ENCODE data around the gene STMN3.

The STMN3 gene

GRCh38 chr20:63648895-63649589, 4.2 kb downstream of the STMN3 start:
- Histone ChIP-seq H3K4me3 (IDR thresholded peaks at IDR 0.05; ENCODE audit: insufficient read depth, low read depth, low read length) (no peak overlapping the region), H3K4me2 (no peak overlapping the region), H3K27ac (no peak overlapping the region), H3K27me3 (ENCODE audit: insufficient read depth, low read depth) (peaks cover 49% of the 10 kb centered on the region), H4K20me1 (ENCODE audit: insufficient read depth) (no peaks in the 10 kb centered on the region), H3K4me1 (ENCODE audit: low read depth, poor library complexity, severe bottlenecking) (no peaks in the 10 kb centered on the region), H3K9ac (no peak overlapping the region), H2AFZ (ENCODE audit: low read depth) (no peak overlapping the region), H3K36me3 (ENCODE audit: insufficient read depth) (no peaks in the 10 kb centered on the region), H3K79me2 (ENCODE audit: insufficient read depth, low read depth) (no peaks in the 10 kb centered on the region)
- no peak for TF ChIP-seq CTCF (conservative IDR thresholded peaks at IDR 0.05; ENCODE audit: low read depth, low read length)

DNA sequence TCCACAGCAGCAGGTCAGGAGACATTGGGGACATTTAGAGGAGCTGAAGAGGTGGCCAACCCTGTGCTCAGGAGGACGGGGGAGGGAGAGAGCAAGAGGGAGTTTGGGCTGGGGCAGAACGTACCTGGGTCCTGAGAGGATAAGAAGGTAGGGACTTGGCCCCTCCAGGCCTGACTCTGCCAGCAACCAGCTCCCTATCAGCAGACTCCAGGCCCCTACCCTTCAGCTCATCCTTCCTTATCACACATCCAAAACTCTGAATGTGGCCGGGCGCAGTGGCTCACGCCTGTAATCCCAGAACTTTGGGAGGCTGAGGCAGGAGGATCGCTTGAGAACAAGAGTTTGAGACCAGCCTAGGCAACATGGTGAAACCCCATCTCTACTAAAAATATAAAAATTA, 5.0 kb downstream of the STMN3 start:
- no peaks in the 10 kb centered on the region for H3K4me1 ChIP-seq (ENCODE audit: low read depth, poor library complexity, severe bottlenecking)
- TF ChIP-seq CTCF (conservative IDR thresholded peaks at IDR 0.05; ENCODE audit: low read depth, low read length): no peak
- no peaks in the 10 kb centered on the region for H3K36me3 ChIP-seq (ENCODE audit: insufficient read depth)
- H2AFZ ChIP-seq (ENCODE audit: low read depth): no peak overlapping the region
- no peak overlapping the region for H3K4me3 ChIP-seq (IDR thresholded peaks at IDR 0.05; ENCODE audit: insufficient read depth, low read depth, low read length)
- H3K27ac ChIP-seq: no peak overlapping the region
- H3K79me2 ChIP-seq (ENCODE audit: insufficient read depth, low read depth): no peaks in the 10 kb centered on the region
- H3K27me3 ChIP-seq (ENCODE audit: insufficient read depth, low read depth): peaks cover 45% of the 10 kb centered on the region
- H4K20me1 ChIP-seq (ENCODE audit: insufficient read depth): no peaks in the 10 kb centered on the region
- H3K9ac ChIP-seq: no peak overlapping the region
- H3K4me2 ChIP-seq: no peak overlapping the region

DNA sequence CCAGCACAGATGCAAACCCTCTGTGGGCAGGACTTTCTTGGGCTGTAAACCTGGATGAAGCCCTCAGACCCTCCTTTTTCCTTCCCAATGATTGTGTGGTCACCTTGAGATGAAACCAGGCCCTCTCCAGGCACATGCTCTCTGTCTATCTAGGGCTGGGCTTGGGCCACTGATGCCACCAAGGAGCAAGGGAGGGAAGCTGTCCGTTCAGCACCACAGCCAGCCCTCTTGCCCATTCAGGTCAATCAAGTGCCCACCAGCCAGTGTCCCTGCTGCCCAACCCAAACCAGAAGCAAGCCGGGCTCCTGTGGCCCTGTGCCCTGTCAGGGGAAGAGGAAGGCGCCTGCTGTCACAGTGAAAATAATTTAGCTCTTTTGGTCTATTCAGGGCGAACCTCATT, 8.0 kb downstream of the STMN3 start:
- no peak overlapping the region for H2AFZ ChIP-seq (ENCODE audit: low read depth)
- TF ChIP-seq CTCF (conservative IDR thresholded peaks at IDR 0.05; ENCODE audit: low read depth, low read length): no peak

DNA sequence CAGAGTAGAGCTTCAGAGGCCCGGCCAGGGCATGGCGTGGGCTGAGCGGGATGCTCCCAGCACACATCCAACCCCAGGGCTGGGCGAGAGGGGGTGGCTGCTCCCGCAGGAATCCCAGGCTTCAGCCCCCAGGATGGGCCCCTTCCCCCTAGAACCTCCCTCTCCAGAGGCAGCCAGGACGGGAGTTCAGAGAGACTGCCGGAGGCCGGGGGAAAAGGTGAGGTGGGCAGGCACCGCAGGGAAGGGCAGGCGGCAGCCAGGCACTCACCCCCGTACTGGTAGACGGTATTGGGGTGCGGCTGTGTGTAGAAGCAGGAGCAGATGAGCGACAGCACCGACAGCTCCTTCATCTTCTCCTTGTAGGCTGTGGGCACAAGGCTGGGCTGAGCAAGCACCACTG, 9.3 kb downstream of the STMN3 start:
- H3K9ac ChIP-seq: no peak overlapping the region
- H3K27me3 ChIP-seq (ENCODE audit: insufficient read depth, low read depth): peaks cover 14% of the 10 kb centered on the region; the same call in 1 of the 2 replicates
- no peak overlapping the region for H3K4me2 ChIP-seq
- no peaks in the 10 kb centered on the region for H4K20me1 ChIP-seq (ENCODE audit: insufficient read depth)
- H3K4me3 ChIP-seq (IDR thresholded peaks at IDR 0.05; ENCODE audit: insufficient read depth, low read depth, low read length): no peak overlapping the region
- no peaks in the 10 kb centered on the region for H3K79me2 ChIP-seq (ENCODE audit: insufficient read depth, low read depth)
- H2AFZ ChIP-seq (ENCODE audit: low read depth): no peak overlapping the region
- H3K27ac ChIP-seq: no peak overlapping the region
- no peaks in the 10 kb centered on the region for H3K4me1 ChIP-seq (ENCODE audit: low read depth, poor library complexity, severe bottlenecking)
- TF ChIP-seq CTCF (conservative IDR thresholded peaks at IDR 0.05; ENCODE audit: low read depth, low read length): no peak
- no peaks in the 10 kb centered on the region for H3K36me3 ChIP-seq (ENCODE audit: insufficient read depth)

More for the DNA sequence above, 8.0 kb downstream of the STMN3 start:
- Histone ChIP-seq H3K79me2 (ENCODE audit: insufficient read depth, low read depth) (no peaks in the 10 kb centered on the region), H3K4me1 (ENCODE audit: low read depth, poor library complexity, severe bottlenecking) (no peaks in the 10 kb centered on the region), H3K27me3 (ENCODE audit: insufficient read depth, low read depth) (peaks cover 22% of the 10 kb centered on the region; the same call in 1 of the 2 replicates), H3K9ac (no peak overlapping the region), H4K20me1 (ENCODE audit: insufficient read depth) (no peaks in the 10 kb centered on the region), H3K4me2 (no peak overlapping the region), H3K4me3 (IDR thresholded peaks at IDR 0.05; ENCODE audit: insufficient read depth, low read depth, low read length) (no peak overlapping the region), H3K27ac (no peak overlapping the region), H3K36me3 (ENCODE audit: insufficient read depth) (no peaks in the 10 kb centered on the region)
